CD14-positive monocyte (primary cell): ENCODE results near the gene CC2D2A. TPM values are rescaled to one million over a fixed set of nuclear protein-coding genes. Genes with fewer than 3 reads are reported as not detected.

Experiments used
- DNase-seq, 3 donors: peaks; one replicate each; pipeline ENCODE4 v3.0.0-alpha.2; 2011 to 2022
- H2AFZ ChIP-seq: 2 replicates; pipeline ENCODE4 v1.6.0; 2012; ENCODE audit warnings: mild to moderate bottlenecking, low read depth, low read length, inconsistent platforms; ENCODE audit not compliant: insufficient read depth, poor library complexity, severe bottlenecking
- H3K27ac ChIP-seq, 2 donors: 1 replicate in 1 of 2; 2 replicates in 1 of 2; pipeline ENCODE4 v1.5.1; 2012 to 2013; ENCODE audit warnings: low read length in 2 of 2, control low read depth in 1 of 2, inconsistent platforms in 1 of 2, low read depth in 1 of 2, mild to moderate bottlenecking in 1 of 2
- H3K27me3 ChIP-seq, 2 donors: one replicate each; pipeline versions ENCODE4 v1.6.0 to v1.6.1; 2011 to 2013; ENCODE audit warnings: low read length in 2 of 2; ENCODE audit not compliant: control insufficient read depth in 2 of 2, insufficient read depth in 2 of 2
- H3K36me3 ChIP-seq, 2 donors: replicated peaks in 1 of 2; 1 replicate in 1 of 2; 2 replicates in 1 of 2; pipeline versions ENCODE4 v1.5.1 to v1.6.1; 2012 to 2013; ENCODE audit warnings: low read length in 2 of 2, control low read depth in 1 of 2, inconsistent platforms in 1 of 2, mild to moderate bottlenecking in 1 of 2; ENCODE audit not compliant: insufficient read depth in 2 of 2, control insufficient read depth in 1 of 2
- H3K4me1 ChIP-seq, 2 donors: 1 replicate in 1 of 2; 2 replicates in 1 of 2; pipeline versions ENCODE4 v1.5.1 to v1.6.1; 2012 to 2013; ENCODE audit warnings: low read length in 2 of 2, control low read depth in 1 of 2, inconsistent platforms in 1 of 2, mild to moderate bottlenecking in 1 of 2, moderate library complexity in 1 of 2; ENCODE audit not compliant: insufficient read depth in 2 of 2, control insufficient read depth in 1 of 2
- H3K4me2 ChIP-seq: replicated peaks from 2 replicates; pipeline ENCODE3; 2012; ENCODE audit warnings: low read length, moderate library complexity, mild to moderate bottlenecking; ENCODE audit not compliant: poor library complexity, severe bottlenecking; ENCODE audit errors: extremely low read depth
- H3K4me3 ChIP-seq, 3 experiments: fragments of 200-600 bp in 1 of 3; sonication (generic) in 1 of 3; replicated peaks in 1 of 3; 1 replicate in 2 of 3; 2 replicates in 1 of 3; pipeline ENCODE4 v1.5.1; 2011 to 2013; ENCODE audit warnings: low read length in 3 of 3, mild to moderate bottlenecking in 3 of 3, control low read depth in 2 of 3, low read depth in 2 of 3, inconsistent platforms in 1 of 3, moderate library complexity in 1 of 3
- H3K79me2 ChIP-seq: 2 replicates; pipeline ENCODE4 v1.6.0; 2012; ENCODE audit warnings: mild to moderate bottlenecking, control low read depth, inconsistent platforms, low read length, moderate library complexity; ENCODE audit not compliant: insufficient read depth
- H3K9ac ChIP-seq: 2 replicates; pipeline ENCODE4 v1.6.0; 2017; ENCODE audit warnings: low read length, mild to moderate bottlenecking; ENCODE audit not compliant: insufficient read depth, poor library complexity, severe bottlenecking
- H3K9me3 ChIP-seq, 2 donors: replicated peaks in 1 of 2; 1 replicate in 1 of 2; 2 replicates in 1 of 2; pipeline versions ENCODE4 v1.5.1 to v1.6.1; 2012 to 2013; ENCODE audit warnings: low read length in 2 of 2, control low read depth in 1 of 2; ENCODE audit not compliant: control insufficient read depth in 1 of 2, insufficient read depth in 1 of 2
- H4K20me1 ChIP-seq: 2 replicates; pipeline ENCODE4 v1.6.0; 2012; ENCODE audit warnings: mild to moderate bottlenecking, low read length, control low read depth, moderate library complexity; ENCODE audit not compliant: insufficient read depth
- H3K27ac Mint-ChIP-seq, 7 donors: one replicate each; pipeline ENCODE4 v1.8.0; 2020; ENCODE audit warnings: mild to moderate bottlenecking in 7 of 7, mixed read lengths in 7 of 7, moderate library complexity in 6 of 7, inconsistent platforms in 2 of 7
- H3K27me3 Mint-ChIP-seq, 3 donors: one replicate each; pipeline ENCODE4 v1.8.0; 2021 to 2022; ENCODE audit warnings: low read depth in 3 of 3, mild to moderate bottlenecking in 3 of 3, mixed read lengths in 3 of 3, moderate library complexity in 3 of 3, inconsistent platforms in 1 of 3
- H3K36me3 Mint-ChIP-seq, 2 donors: one replicate each; pipeline ENCODE4 v1.8.0; 2020; ENCODE audit warnings: mixed read lengths in 2 of 2, inconsistent platforms in 1 of 2, mild to moderate bottlenecking in 1 of 2
- H3K4me1 Mint-ChIP-seq: one replicate; pipeline ENCODE4 v1.8.0; 2020; ENCODE audit warnings: mild to moderate bottlenecking, mixed read lengths
- H3K4me3 Mint-ChIP-seq, 2 donors: one replicate each; pipeline ENCODE4 v1.8.0; 2020; ENCODE audit warnings: mild to moderate bottlenecking in 2 of 2, mixed read lengths in 2 of 2, moderate library complexity in 1 of 2
- H3K9me3 Mint-ChIP-seq, 7 donors: one replicate each; pipeline ENCODE4 v1.8.0; 2020 to 2022; ENCODE audit warnings: mixed read lengths in 7 of 7, mild to moderate bottlenecking in 6 of 7, moderate library complexity in 6 of 7, inconsistent platforms in 2 of 7
- WGBS: methylation state at CpG from one replicate; pipeline ENCODE4 v1.1.5; 2013; ENCODE audit warnings: missing lambda C conversion rate; ENCODE audit not compliant: insufficient coverage; 5-methylcytosine and 5-hydroxymethylcytosine counted together
- intact Hi-C, 2 donors: fragments of 100-400 bp; cut with micrococcal nuclease; formaldehyde crosslinking; loops; one replicate each; pipeline versions ENCODE4 v1.15.0 to v1.15.1; 2023
- polyA plus RNA-seq, 3 donors: library from polyadenylated mRNA; depleted of rRNA in 1 of 3; unstranded in 2 of 3; stranded (reverse) in 1 of 3; fragments of 300-500 nt in 2 of 3; fragments of >200 nt in 1 of 3; fragmentation: Illumina TruSeq in 2 of 3; gene quantifications; 1 replicate in 2 of 3; 2 replicates in 1 of 3; pipeline ENCODE4 v1.2.3, GENCODE V29; 2012 to 2021
- TF ChIP-seq, protein P1 (sequence below): fragments of 200-600 bp; IDR thresholded peaks from one replicate; pipeline ENCODE4 v1.8.0; 2022; ENCODE audit warnings: antibody characterized with exemption, mild to moderate bottlenecking

The CC2D2A gene
- polyA plus RNA-seq, 3 donors, result 1.7 to 2.5 (median 1.9) TPM

DNA sequence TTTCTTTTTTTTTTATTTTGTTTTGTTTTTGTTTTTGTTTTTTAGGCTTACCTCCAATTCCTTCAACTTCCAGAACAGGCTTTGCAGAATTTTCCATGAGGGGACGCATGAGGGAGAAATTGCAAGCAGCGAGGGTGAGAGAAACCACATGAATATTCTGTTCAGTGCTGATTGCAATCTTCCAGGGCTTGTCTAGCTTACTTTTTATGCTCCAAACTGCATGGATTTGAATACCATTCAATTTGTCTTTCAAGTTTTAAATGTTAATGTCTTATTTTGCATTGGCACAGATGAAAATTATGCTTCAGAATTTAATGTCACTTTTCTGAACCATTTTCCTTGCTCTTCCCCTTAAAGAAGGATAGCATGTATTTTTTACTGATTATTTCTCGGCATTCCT is 32.7 kb downstream of the CC2D2A start:
- H3K27ac Mint-ChIP-seq, result peak overlapping the region in 1 of 7 donors; percentile 59
- peaks cover 0 to 10% of the 10 kb centered on the region in 2 donors for H3K36me3 Mint-ChIP-seq
- H3K9me3 Mint-ChIP-seq, result peaks cover 0 to 2% (median 0%) of the 10 kb centered on the region in 7 donors

GRCh38 chr4:15504041-15504440 is 34.4 kb downstream of the CC2D2A start:
- Histone ChIP-seq H3K27ac (no peak overlapping the region), H4K20me1 (no peaks in the 10 kb centered on the region), H3K4me1 (no peaks in the 10 kb centered on the region), H2AFZ (no peak overlapping the region), H3K9ac (no peak overlapping the region), H3K4me3 (no peak overlapping the region), H3K27me3 (no peaks in the 10 kb centered on the region), H3K9me3 (no peaks in the 10 kb centered on the region), H3K36me3 (no peaks in the 10 kb centered on the region), H3K4me2 (no peak overlapping the region), H3K79me2 (no peaks in the 10 kb centered on the region)
- DNase-seq, result no peak
- Mint-ChIP-seq H3K27ac (no peak overlapping the region), H3K4me1 (peaks cover 2% of the 10 kb centered on the region), H3K9me3 (peaks cover 0 to 2% (median 0%) of the 10 kb centered on the region in 7 donors), H3K4me3 (no peak overlapping the region), H3K27me3 (peaks cover 0 to 2% (median 1%) of the 10 kb centered on the region in 3 donors), H3K36me3 (peaks cover 0 to 17% of the 10 kb centered on the region in 2 donors)
- intact Hi-C loops, result no loop called here
- no CpG with 5 or more reads among the region's 1 CpG for WGBS
- TF ChIP-seq, protein P1, sequence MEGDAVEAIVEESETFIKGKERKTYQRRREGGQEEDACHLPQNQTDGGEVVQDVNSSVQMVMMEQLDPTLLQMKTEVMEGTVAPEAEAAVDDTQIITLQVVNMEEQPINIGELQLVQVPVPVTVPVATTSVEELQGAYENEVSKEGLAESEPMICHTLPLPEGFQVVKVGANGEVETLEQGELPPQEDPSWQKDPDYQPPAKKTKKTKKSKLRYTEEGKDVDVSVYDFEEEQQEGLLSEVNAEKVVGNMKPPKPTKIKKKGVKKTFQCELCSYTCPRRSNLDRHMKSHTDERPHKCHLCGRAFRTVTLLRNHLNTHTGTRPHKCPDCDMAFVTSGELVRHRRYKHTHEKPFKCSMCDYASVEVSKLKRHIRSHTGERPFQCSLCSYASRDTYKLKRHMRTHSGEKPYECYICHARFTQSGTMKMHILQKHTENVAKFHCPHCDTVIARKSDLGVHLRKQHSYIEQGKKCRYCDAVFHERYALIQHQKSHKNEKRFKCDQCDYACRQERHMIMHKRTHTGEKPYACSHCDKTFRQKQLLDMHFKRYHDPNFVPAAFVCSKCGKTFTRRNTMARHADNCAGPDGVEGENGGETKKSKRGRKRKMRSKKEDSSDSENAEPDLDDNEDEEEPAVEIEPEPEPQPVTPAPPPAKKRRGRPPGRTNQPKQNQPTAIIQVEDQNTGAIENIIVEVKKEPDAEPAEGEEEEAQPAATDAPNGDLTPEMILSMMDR, result no peak

More for the DNA sequence above, 32.7 kb downstream of the CC2D2A start:
- H3K4me2 ChIP-seq, result no peak overlapping the region
- DNase-seq, result no peak
- H3K4me3 Mint-ChIP-seq, result no peak overlapping the region
- intact Hi-C loops, result no loop called here
- H2AFZ ChIP-seq, result no peak overlapping the region
- H3K36me3 ChIP-seq, result no peaks in the 10 kb centered on the region
- no peak overlapping the region for H3K4me3 ChIP-seq
- H3K9ac ChIP-seq, result no peak overlapping the region
- H3K9me3 ChIP-seq, result no peaks in the 10 kb centered on the region
- H3K79me2 ChIP-seq, result no peaks in the 10 kb centered on the region
- H3K27ac ChIP-seq, result no peak overlapping the region
- TF ChIP-seq, protein P1, result no peak
- peaks cover 2% of the 10 kb centered on the region for H3K4me1 Mint-ChIP-seq
- no peaks in the 10 kb centered on the region for H3K4me1 ChIP-seq
- no peaks in the 10 kb centered on the region for H4K20me1 ChIP-seq
- no peaks in the 10 kb centered on the region for H3K27me3 ChIP-seq
- peaks cover 0 to 3% (median 2%) of the 10 kb centered on the region in 3 donors for H3K27me3 Mint-ChIP-seq
- WGBS, result no CpG with 5 or more reads among the region's 3 CpGs
